Endothelial cell of umbilical vein (primary cell): Measurements from ENCODE around the gene CAPS.
"Not testable (repeated sequence)": the region's sequence is repeated elsewhere in the genome, so short reads cannot be mapped to it uniquely, and the experiment has no call there.

ENCODE experiments used
- CTCF ChIP-seq, 2 donors: IDR thresholded peaks; 1 replicate in 1 of 2; 2 replicates in 1 of 2; pipeline ENCODE4 v1.5.1; 2011; ENCODE audit warnings: low read length in 2 of 2, mild to moderate bottlenecking in 2 of 2, moderate library complexity in 2 of 2, control low read depth in 1 of 2, inconsistent platforms in 1 of 2, low read depth in 1 of 2; ENCODE audit not compliant: insufficient read depth in 1 of 2; ENCODE audit errors: extremely low read depth in 1 of 2
- EZH2 ChIP-seq: IDR thresholded peaks from 2 replicates; pipeline ENCODE4 v1.6.1; 2012; ENCODE audit warnings: borderline replicate concordance, low read depth, mild to moderate bottlenecking, moderate library complexity, low read length, inconsistent platforms; ENCODE audit not compliant: severe bottlenecking
- GATA2 ChIP-seq: IDR thresholded peaks from 2 replicates; pipeline ENCODE4 v1.7.0; 2011; ENCODE audit warnings: low read depth, mild to moderate bottlenecking, moderate library complexity, mixed read lengths, low read length; ENCODE audit not compliant: insufficient read length, insufficient read depth
- JUN ChIP-seq: IDR thresholded peaks from 2 replicates; pipeline ENCODE4 v1.6.1; 2011; ENCODE audit warnings: borderline replicate concordance, low read depth; ENCODE audit not compliant: insufficient read length, insufficient read depth
- POLR2A ChIP-seq: IDR thresholded peaks from 2 replicates; pipeline ENCODE4 v1.6.1; 2012; ENCODE audit warnings: low read depth, mild to moderate bottlenecking, control low read depth, low read length
- POLR2AphosphoS5 ChIP-seq: IDR thresholded peaks from 2 replicates; pipeline ENCODE4 v1.6.1; 2012; ENCODE audit warnings: low read depth, mild to moderate bottlenecking, control low read depth, low read length, moderate library complexity; ENCODE audit not compliant: insufficient read depth

GRCh38 chr19:5961641-5961968, 47.6 kb downstream of the CAPS start:
- not testable (repeated sequence) for TF ChIP-seq POLR2A; CTCF (IDR thresholded peaks at IDR 0.05; ENCODE audit: extremely low read depth in 1 of 2, insufficient read depth in 1 of 2, low read depth in 1 of 2, low read length in 2 of 2); EZH2; POLR2AphosphoS5; GATA2; JUN
